ENCODE measurements around the gene SAC3D1.

Gene SAC3D1

GRCh38 chr11:65067446-65067845 is 26.4 kb downstream of the SAC3D1 start:
- no peak for FAIRE-seq
- TF ChIP-seq, protein P1, sequence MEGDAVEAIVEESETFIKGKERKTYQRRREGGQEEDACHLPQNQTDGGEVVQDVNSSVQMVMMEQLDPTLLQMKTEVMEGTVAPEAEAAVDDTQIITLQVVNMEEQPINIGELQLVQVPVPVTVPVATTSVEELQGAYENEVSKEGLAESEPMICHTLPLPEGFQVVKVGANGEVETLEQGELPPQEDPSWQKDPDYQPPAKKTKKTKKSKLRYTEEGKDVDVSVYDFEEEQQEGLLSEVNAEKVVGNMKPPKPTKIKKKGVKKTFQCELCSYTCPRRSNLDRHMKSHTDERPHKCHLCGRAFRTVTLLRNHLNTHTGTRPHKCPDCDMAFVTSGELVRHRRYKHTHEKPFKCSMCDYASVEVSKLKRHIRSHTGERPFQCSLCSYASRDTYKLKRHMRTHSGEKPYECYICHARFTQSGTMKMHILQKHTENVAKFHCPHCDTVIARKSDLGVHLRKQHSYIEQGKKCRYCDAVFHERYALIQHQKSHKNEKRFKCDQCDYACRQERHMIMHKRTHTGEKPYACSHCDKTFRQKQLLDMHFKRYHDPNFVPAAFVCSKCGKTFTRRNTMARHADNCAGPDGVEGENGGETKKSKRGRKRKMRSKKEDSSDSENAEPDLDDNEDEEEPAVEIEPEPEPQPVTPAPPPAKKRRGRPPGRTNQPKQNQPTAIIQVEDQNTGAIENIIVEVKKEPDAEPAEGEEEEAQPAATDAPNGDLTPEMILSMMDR (IDR thresholded peaks at IDR 0.05; ENCODE audit: insufficient read depth, missing control alignments): no peak
- DNase-seq (ENCODE audit: insufficient read length, low spot score): no peak

DNA sequence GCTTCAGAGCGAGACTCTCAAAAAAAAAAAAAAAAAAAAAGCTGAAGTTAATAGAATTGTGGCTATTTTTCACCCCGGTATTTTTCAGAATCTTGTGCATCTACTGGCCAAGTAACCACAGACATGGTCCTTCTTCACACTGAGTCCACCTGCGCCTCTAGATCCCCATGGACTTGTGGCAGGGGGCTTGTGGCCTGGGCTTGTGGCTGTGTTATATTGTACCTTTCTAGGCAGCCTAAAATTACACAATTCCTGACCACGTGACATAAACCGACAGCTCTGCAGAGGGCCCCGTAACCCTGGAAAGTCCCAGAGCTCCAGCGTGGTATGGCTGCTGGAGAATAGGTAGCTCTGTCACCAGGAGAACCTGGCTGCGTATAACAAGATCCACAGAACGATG is 28.2 kb downstream of the SAC3D1 start:
- FAIRE-seq (no peak), DNase-seq (ENCODE audit: insufficient read length, low spot score) (no peak)
- TF ChIP-seq, protein P1 (IDR thresholded peaks at IDR 0.05; ENCODE audit: insufficient read depth, missing control alignments): no peak

GRCh38 chr11:65071907-65072630 is 31.1 kb downstream of the SAC3D1 start:
- TF ChIP-seq, protein P1 (IDR thresholded peaks at IDR 0.05; ENCODE audit: insufficient read depth, missing control alignments): no peak
- FAIRE-seq (no peak), DNase-seq (ENCODE audit: insufficient read length, low spot score) (no peak)

DNA sequence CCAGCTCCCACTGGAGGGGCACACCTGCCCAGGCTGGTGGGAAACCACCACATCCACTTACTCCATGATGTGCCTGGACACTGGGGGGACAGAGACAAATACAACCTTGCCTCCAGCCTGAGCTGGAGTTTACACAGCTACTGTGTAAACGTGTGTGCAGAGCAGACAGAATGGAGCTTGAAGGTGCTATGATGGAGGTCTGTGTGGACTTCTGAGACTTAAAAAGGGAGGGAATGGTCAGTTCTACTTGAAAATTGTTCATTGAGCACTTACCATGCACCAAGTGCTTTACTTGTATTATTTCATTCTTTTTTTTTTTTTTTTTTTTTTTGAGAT is 31.6 kb downstream of the SAC3D1 start:
- DNase-seq (ENCODE audit: insufficient read length, low spot score): no peak
- TF ChIP-seq, protein P1 (IDR thresholded peaks at IDR 0.05; ENCODE audit: insufficient read depth, missing control alignments): no peak
- no peak for FAIRE-seq

- TF ChIP-seq, protein P1 (IDR thresholded peaks at IDR 0.05; ENCODE audit: insufficient read depth, missing control alignments): no peak
- DNase-seq (ENCODE audit: insufficient read length, low spot score): no peak
- FAIRE-seq: no peak
These were observed 36.4 kb downstream of the SAC3D1 start for GRCh38 chr11:65077451-65077850.

GRCh38 chr11:65078151-65078550 is 37.1 kb downstream of the SAC3D1 start:
- FAIRE-seq (no peak), DNase-seq (ENCODE audit: insufficient read length, low spot score) (peak; percentile 54)
- TF ChIP-seq, protein P1 (IDR thresholded peaks at IDR 0.05; ENCODE audit: insufficient read depth, missing control alignments): peak; percentile 43

GRCh38 chr11:65078786-65079342 is 37.9 kb downstream of the SAC3D1 start:
- DNase-seq (ENCODE audit: insufficient read length, low spot score) (no peak), FAIRE-seq (no peak)
- TF ChIP-seq, protein P1 (IDR thresholded peaks at IDR 0.05; ENCODE audit: insufficient read depth, missing control alignments): no peak
